Neural cell (in vitro differentiated cells): ENCODE results near the gene GPR87. TPM values are rescaled to one million over a fixed set of nuclear protein-coding genes. Genes with fewer than 3 reads are reported as not detected.

Source experiments
- H2AFZ ChIP-seq: fragments of 200-600, 300-800 bp; sonication (generic), shearing (Covaris generic); 2 replicates; pipeline ENCODE4 v1.6.0; 2014; ENCODE audit warnings: low read depth, mild to moderate bottlenecking, antibody characterized with exemption, low read length, moderate library complexity
- H3F3A ChIP-seq: fragments of 200-600 bp; shearing (Covaris generic); 2 replicates; pipeline ENCODE4 v1.6.1; 2016; ENCODE audit warnings: mild to moderate bottlenecking, moderate library complexity, mixed read lengths, antibody characterized with exemption, low read length; ENCODE audit not compliant: insufficient read depth, poor library complexity, severe bottlenecking
- H3K27ac ChIP-seq: fragments of 200-600, 300-800 bp; sonication (generic), shearing (Covaris generic); 2 replicates; pipeline ENCODE4 v1.5.1; 2014; ENCODE audit warnings: mild to moderate bottlenecking, low read length, moderate library complexity
- H3K27me3 ChIP-seq: fragments of 300-800, 200-600 bp; sonication (generic), shearing (Covaris generic); 2 replicates; pipeline ENCODE4 v1.6.0; 2014; ENCODE audit warnings: mild to moderate bottlenecking, low read depth, low read length, moderate library complexity; ENCODE audit not compliant: insufficient read depth
- H3K36me3 ChIP-seq: fragments of 300-800, 200-600 bp; sonication (generic), shearing (Covaris generic); 2 replicates; pipeline ENCODE4 v1.5.1; 2014; ENCODE audit warnings: mild to moderate bottlenecking, antibody characterized with exemption, low read length, moderate library complexity; ENCODE audit not compliant: insufficient read depth
- H3K4me2 ChIP-seq: fragments of 300-800, 200-600 bp; sonication (generic), shearing (Covaris generic); 2 replicates; pipeline ENCODE4 v1.6.0; 2014; ENCODE audit warnings: mild to moderate bottlenecking, low read length
- H3K4me3 ChIP-seq: fragments of 300-800, 200-600 bp; sonication (generic), shearing (Covaris generic); 2 replicates; pipeline ENCODE4 v1.5.1; 2014; ENCODE audit warnings: mild to moderate bottlenecking, low read length, moderate library complexity
- H3K79me2 ChIP-seq: fragments of 200-600 bp; shearing (Covaris generic); replicated peaks from 2 replicates; pipeline ENCODE4 v1.6.0; 2014; ENCODE audit warnings: mild to moderate bottlenecking, low read length, moderate library complexity; ENCODE audit not compliant: insufficient read depth
- H3K9ac ChIP-seq: fragments of 300-800, 200-600 bp; sonication (generic), shearing (Covaris generic); 2 replicates; pipeline ENCODE4 v1.6.1; 2016; ENCODE audit warnings: mild to moderate bottlenecking, low read length, mixed read lengths
- H3K9me2 ChIP-seq: fragments of 200-600 bp; shearing (Covaris generic); 2 replicates; pipeline ENCODE4 v1.6.1; 2016; ENCODE audit warnings: mild to moderate bottlenecking, low read length, mixed read lengths; ENCODE audit not compliant: insufficient read depth
- H3K9me3 ChIP-seq: fragments of 200-600, 300-800 bp; sonication (generic), shearing (Covaris generic); 2 replicates; pipeline ENCODE4 v1.6.1; 2016; ENCODE audit warnings: mild to moderate bottlenecking, mixed run types, low read length, moderate library complexity, mixed read lengths
- H4K20me1 ChIP-seq: fragments of 200-600 bp; shearing (Covaris generic); 2 replicates; pipeline ENCODE4 v1.6.1; 2016; ENCODE audit warnings: mild to moderate bottlenecking, mixed run types; ENCODE audit not compliant: insufficient read depth
- EP300 ChIP-seq: fragments of 450-650 bp; conservative IDR thresholded peaks from 2 replicates; pipeline ENCODE4 v1.6.1; 2014; ENCODE audit warnings: antibody characterized with exemption, mild to moderate bottlenecking, moderate library complexity; ENCODE audit not compliant: poor library complexity, severe bottlenecking
- EZH2 ChIP-seq: fragments of 200-600, 300-800 bp; shearing (Covaris generic), sonication (generic); IDR thresholded peaks from 2 replicates; pipeline ENCODE4 v1.6.1; 2014; ENCODE audit warnings: antibody characterized with exemption, low read length, borderline replicate concordance, mild to moderate bottlenecking; ENCODE audit not compliant: insufficient read depth, poor library complexity, severe bottlenecking
- MXI1 ChIP-seq: fragments of 450-650 bp; conservative IDR thresholded peaks from 2 replicates; pipeline ENCODE4 v1.6.1; 2014; ENCODE audit warnings: antibody characterized with exemption, mild to moderate bottlenecking; ENCODE audit not compliant: poor library complexity, severe bottlenecking
- POLR2AphosphoS5 ChIP-seq: IDR thresholded peaks from 2 replicates; pipeline ENCODE4 v1.6.1; 2012
- RAD21 ChIP-seq: fragments of 450-650 bp; conservative IDR thresholded peaks from 2 replicates; pipeline ENCODE4 v1.6.1; 2014; ENCODE audit warnings: antibody characterized with exemption, mild to moderate bottlenecking, moderate library complexity
- SMC3 ChIP-seq: fragments of 450-650 bp; conservative IDR thresholded peaks from 2 replicates; pipeline ENCODE4 v1.6.1; 2014; ENCODE audit warnings: antibody characterized with exemption, mild to moderate bottlenecking, moderate library complexity; ENCODE audit not compliant: poor library complexity
- TAF1 ChIP-seq: IDR thresholded peaks from 2 replicates; pipeline ENCODE4 v1.6.1; 2012; ENCODE audit warnings: low read depth
- polyA plus RNA-seq: library from polyadenylated mRNA; depleted of rRNA; stranded (reverse); fragments of >200 nt; gene quantifications from 2 replicates; pipeline ENCODE4 v1.2.3, GENCODE V29; 2014
- TF ChIP-seq, protein P1 (sequence below): IDR thresholded peaks from 2 replicates; pipeline ENCODE4 v1.6.1; 2012; ENCODE audit warnings: borderline replicate concordance
- TF ChIP-seq, protein P2 (sequence below): fragments of 450-650 bp; IDR thresholded peaks from 2 replicates; pipeline ENCODE4 v1.5.1; 2014; ENCODE audit warnings: antibody characterized with exemption, mild to moderate bottlenecking, moderate library complexity; ENCODE audit not compliant: poor library complexity, severe bottlenecking

The GPR87 gene
- polyA plus RNA-seq, 1 donor from 2014 or later, result not detected

DNA sequence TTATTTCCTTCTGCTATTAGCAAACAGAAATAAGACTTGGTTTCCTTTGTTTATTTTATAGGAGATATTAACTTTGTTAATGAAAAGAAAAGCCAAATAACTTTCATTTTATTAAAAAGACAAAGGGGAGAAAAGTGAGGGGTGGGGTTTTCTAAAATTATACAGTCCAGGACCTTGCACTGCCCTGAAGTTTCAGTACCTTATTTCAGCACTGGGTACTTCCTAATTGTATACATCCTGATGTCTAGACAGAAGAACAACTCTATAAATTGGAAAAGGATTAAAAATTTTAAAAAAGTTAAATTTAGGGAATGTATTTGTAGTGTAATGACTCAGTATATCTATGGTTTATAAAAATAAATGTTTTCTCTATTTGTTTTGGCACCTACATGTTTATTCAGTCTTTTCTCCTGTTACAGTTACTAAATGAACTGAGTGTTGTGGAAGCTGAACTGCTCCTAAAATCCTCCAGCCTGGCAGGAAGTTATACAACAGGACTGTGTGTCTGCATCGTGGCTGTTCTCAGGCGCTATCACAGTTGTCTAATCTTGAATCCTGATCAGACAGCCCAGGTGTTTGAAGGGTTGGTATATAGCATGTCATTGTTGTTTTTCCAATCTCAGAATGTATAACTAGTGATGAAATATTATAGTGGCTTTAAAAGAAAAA lies 40.3 kb upstream of the GPR87 start:
- Histone ChIP-seq H3F3A (no peaks in the 10 kb centered on the region), H3K4me3 (no peak overlapping the region), H4K20me1 (no peaks in the 10 kb centered on the region), H3K4me2 (no peak overlapping the region), H3K9me2 (no peaks in the 10 kb centered on the region), H2AFZ (no peak overlapping the region), H3K36me3 (peaks cover 5% of the 10 kb centered on the region), H3K27me3 (no peaks in the 10 kb centered on the region), H3K9ac (no peak overlapping the region), H3K27ac (no peak overlapping the region), H3K9me3 (no peaks in the 10 kb centered on the region), H3K79me2 (no peaks in the 10 kb centered on the region)
- TF ChIP-seq TAF1 (no peak), EZH2 (no peak), SMC3 (no peak), MXI1 (no peak), EP300 (no peak), POLR2AphosphoS5 (no peak), RAD21 (no peak)
- TF ChIP-seq, protein P1, sequence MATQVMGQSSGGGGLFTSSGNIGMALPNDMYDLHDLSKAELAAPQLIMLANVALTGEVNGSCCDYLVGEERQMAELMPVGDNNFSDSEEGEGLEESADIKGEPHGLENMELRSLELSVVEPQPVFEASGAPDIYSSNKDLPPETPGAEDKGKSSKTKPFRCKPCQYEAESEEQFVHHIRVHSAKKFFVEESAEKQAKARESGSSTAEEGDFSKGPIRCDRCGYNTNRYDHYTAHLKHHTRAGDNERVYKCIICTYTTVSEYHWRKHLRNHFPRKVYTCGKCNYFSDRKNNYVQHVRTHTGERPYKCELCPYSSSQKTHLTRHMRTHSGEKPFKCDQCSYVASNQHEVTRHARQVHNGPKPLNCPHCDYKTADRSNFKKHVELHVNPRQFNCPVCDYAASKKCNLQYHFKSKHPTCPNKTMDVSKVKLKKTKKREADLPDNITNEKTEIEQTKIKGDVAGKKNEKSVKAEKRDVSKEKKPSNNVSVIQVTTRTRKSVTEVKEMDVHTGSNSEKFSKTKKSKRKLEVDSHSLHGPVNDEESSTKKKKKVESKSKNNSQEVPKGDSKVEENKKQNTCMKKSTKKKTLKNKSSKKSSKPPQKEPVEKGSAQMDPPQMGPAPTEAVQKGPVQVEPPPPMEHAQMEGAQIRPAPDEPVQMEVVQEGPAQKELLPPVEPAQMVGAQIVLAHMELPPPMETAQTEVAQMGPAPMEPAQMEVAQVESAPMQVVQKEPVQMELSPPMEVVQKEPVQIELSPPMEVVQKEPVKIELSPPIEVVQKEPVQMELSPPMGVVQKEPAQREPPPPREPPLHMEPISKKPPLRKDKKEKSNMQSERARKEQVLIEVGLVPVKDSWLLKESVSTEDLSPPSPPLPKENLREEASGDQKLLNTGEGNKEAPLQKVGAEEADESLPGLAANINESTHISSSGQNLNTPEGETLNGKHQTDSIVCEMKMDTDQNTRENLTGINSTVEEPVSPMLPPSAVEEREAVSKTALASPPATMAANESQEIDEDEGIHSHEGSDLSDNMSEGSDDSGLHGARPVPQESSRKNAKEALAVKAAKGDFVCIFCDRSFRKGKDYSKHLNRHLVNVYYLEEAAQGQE, result no peak
- TF ChIP-seq, protein P2, sequence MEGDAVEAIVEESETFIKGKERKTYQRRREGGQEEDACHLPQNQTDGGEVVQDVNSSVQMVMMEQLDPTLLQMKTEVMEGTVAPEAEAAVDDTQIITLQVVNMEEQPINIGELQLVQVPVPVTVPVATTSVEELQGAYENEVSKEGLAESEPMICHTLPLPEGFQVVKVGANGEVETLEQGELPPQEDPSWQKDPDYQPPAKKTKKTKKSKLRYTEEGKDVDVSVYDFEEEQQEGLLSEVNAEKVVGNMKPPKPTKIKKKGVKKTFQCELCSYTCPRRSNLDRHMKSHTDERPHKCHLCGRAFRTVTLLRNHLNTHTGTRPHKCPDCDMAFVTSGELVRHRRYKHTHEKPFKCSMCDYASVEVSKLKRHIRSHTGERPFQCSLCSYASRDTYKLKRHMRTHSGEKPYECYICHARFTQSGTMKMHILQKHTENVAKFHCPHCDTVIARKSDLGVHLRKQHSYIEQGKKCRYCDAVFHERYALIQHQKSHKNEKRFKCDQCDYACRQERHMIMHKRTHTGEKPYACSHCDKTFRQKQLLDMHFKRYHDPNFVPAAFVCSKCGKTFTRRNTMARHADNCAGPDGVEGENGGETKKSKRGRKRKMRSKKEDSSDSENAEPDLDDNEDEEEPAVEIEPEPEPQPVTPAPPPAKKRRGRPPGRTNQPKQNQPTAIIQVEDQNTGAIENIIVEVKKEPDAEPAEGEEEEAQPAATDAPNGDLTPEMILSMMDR, result no peak

DNA sequence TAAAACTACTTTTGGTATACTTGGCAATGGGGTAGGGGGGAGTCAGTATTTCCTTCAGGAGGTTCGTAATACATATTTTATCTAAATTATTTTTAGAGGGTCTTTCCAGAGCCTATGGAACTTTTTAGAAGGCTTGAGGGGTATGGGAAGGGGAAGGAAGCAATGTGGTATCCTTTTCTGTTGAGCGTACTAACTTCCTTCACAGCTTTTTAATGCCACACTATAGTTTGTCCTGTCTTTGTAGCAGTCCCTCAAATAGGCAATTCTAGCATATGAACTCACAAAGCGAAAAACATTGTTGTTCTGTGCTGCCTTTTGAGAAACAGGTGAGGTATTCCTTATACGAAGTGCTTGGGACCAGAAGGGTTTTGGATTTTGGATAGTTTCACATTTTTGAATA lies 35.0 kb upstream of the GPR87 start:
- Histone ChIP-seq H3F3A (no peaks in the 10 kb centered on the region), H3K4me2 (no peak overlapping the region), H3K36me3 (peaks cover 5% of the 10 kb centered on the region), H3K9me3 (no peaks in the 10 kb centered on the region), H3K79me2 (no peaks in the 10 kb centered on the region), H2AFZ (no peak overlapping the region), H3K9ac (no peak overlapping the region), H3K27me3 (no peaks in the 10 kb centered on the region), H3K4me3 (no peak overlapping the region), H3K27ac (no peak overlapping the region), H3K9me2 (no peaks in the 10 kb centered on the region), H4K20me1 (no peaks in the 10 kb centered on the region)
- no peak for TF ChIP-seq TAF1
- no peak for TF ChIP-seq EZH2
- no peak for TF ChIP-seq RAD21
- TF ChIP-seq, protein P2, result no peak
- TF ChIP-seq, protein P1, result no peak
- no peak for TF ChIP-seq SMC3
- no peak for TF ChIP-seq MXI1
- TF ChIP-seq POLR2AphosphoS5, result no peak
- no peak for TF ChIP-seq EP300
